H9 (cell line): ENCODE data around the gene SSRP1. TPM values are rescaled to one million over a fixed set of nuclear protein-coding genes. Genes with fewer than 3 reads are reported as not detected.

Experiments
- DNase-seq: peaks from one replicate; pipeline ENCODE4 v3.0.0-alpha.2; 2017
- H2AFZ ChIP-seq: one replicate; pipeline ENCODE4 v1.6.1; 2013; ENCODE audit warnings: mild to moderate bottlenecking, low read length, control low read depth, moderate library complexity
- H2AK5ac ChIP-seq: 2 replicates; pipeline ENCODE4 v1.6.1; 2013; ENCODE audit warnings: low read length, control low read depth, mixed read lengths; ENCODE audit not compliant: insufficient read length
- H2BK120ac ChIP-seq: one replicate; pipeline ENCODE4 v1.6.1; 2013; ENCODE audit warnings: low read depth, mild to moderate bottlenecking, low read length, control low read depth, inconsistent platforms; ENCODE audit not compliant: poor library complexity, severe bottlenecking
- H2BK12ac ChIP-seq: 2 replicates; pipeline ENCODE4 v1.6.1; 2013; ENCODE audit warnings: low read length, control low read depth, mixed read lengths, low read depth; ENCODE audit not compliant: insufficient read length
- H2BK15ac ChIP-seq: 2 replicates; pipeline ENCODE4 v1.6.1; 2013; ENCODE audit warnings: low read depth, low read length, control low read depth
- H2BK20ac ChIP-seq: one replicate; pipeline ENCODE4 v1.6.1; 2013; ENCODE audit warnings: low read depth, mild to moderate bottlenecking, low read length, control low read depth, inconsistent platforms; ENCODE audit not compliant: poor library complexity, severe bottlenecking
- H2BK5ac ChIP-seq: 2 replicates; pipeline ENCODE4 v1.6.1; 2013; ENCODE audit warnings: low read length, control low read depth, mixed read lengths; ENCODE audit not compliant: insufficient read length
- H3K14ac ChIP-seq: 2 replicates; pipeline ENCODE4 v1.6.1; 2013; ENCODE audit warnings: low read length, control low read depth; ENCODE audit not compliant: insufficient read depth
- H3K18ac ChIP-seq: 2 replicates; pipeline ENCODE4 v1.6.1; 2013; ENCODE audit warnings: low read depth, mild to moderate bottlenecking, mixed read lengths, low read length, control low read depth; ENCODE audit not compliant: insufficient read length
- H3K23ac ChIP-seq: 2 replicates; pipeline ENCODE4 v1.6.1; 2013; ENCODE audit warnings: low read length, control low read depth, mixed read lengths, low read depth; ENCODE audit not compliant: insufficient read length
- H3K23me2 ChIP-seq: 2 replicates; pipeline ENCODE4 v1.6.1; 2013; ENCODE audit warnings: low read depth, mild to moderate bottlenecking, mixed read lengths, low read length, control low read depth; ENCODE audit not compliant: insufficient read length, poor library complexity, severe bottlenecking
- H3K27ac ChIP-seq: 2 replicates; pipeline ENCODE4 v1.5.1; 2013; ENCODE audit warnings: low read length, control low read depth, mixed read lengths, low read depth; ENCODE audit not compliant: insufficient read length
- H3K27me3 ChIP-seq: 2 replicates; pipeline ENCODE4 v1.6.1; 2013; ENCODE audit warnings: low read length, control low read depth, inconsistent platforms; ENCODE audit not compliant: insufficient read depth
- H3K4ac ChIP-seq: 2 replicates; pipeline ENCODE4 v1.6.1; 2013; ENCODE audit warnings: low read depth, mild to moderate bottlenecking, control low read depth, inconsistent platforms, low read length, moderate library complexity
- H3K4me1 ChIP-seq: 2 replicates; pipeline ENCODE4 v1.6.1; 2013; ENCODE audit warnings: low read length, control low read depth, inconsistent platforms; ENCODE audit not compliant: insufficient read depth
- H3K4me2 ChIP-seq: 2 replicates; pipeline ENCODE4 v1.6.1; 2013; ENCODE audit warnings: low read length, control low read depth, mixed read lengths; ENCODE audit not compliant: insufficient read length, insufficient read depth
- H3K56ac ChIP-seq: 2 replicates; pipeline ENCODE4 v1.6.1; 2013; ENCODE audit warnings: low read depth, mild to moderate bottlenecking, mixed read lengths, low read length, control low read depth; ENCODE audit not compliant: insufficient read length
- H3K79me1 ChIP-seq: 2 replicates; pipeline ENCODE4 v1.6.1; 2013; ENCODE audit warnings: low read depth, mild to moderate bottlenecking, moderate library complexity, low read length, control low read depth, inconsistent platforms; ENCODE audit not compliant: insufficient read depth, poor library complexity, severe bottlenecking
- H3K79me2 ChIP-seq: 2 replicates; pipeline ENCODE4 v1.6.1; 2013; ENCODE audit warnings: low read length, control low read depth, inconsistent platforms; ENCODE audit not compliant: insufficient read depth
- H3K9ac ChIP-seq: 2 replicates; pipeline ENCODE4 v1.6.1; 2013; ENCODE audit warnings: low read length, control low read depth, mixed read lengths; ENCODE audit not compliant: insufficient read length; ENCODE audit errors: extremely low read depth
- H3K9me3 ChIP-seq: one replicate; pipeline ENCODE4 v1.6.1; 2013; ENCODE audit warnings: low read depth, low read length, inconsistent platforms; ENCODE audit not compliant: control insufficient read depth
- H3T11ph ChIP-seq: one replicate; pipeline ENCODE4 v1.6.1; 2013; ENCODE audit warnings: mild to moderate bottlenecking, low read length, control low read depth, inconsistent platforms
- H4K20me1 ChIP-seq: one replicate; pipeline ENCODE4 v1.6.1; 2013; ENCODE audit not compliant: control insufficient read depth, insufficient read length, insufficient read depth
- H4K5ac ChIP-seq: 2 replicates; pipeline ENCODE4 v1.6.1; 2013; ENCODE audit warnings: low read depth, mild to moderate bottlenecking, mixed read lengths, low read length, control low read depth; ENCODE audit not compliant: insufficient read length
- H4K8ac ChIP-seq: replicated peaks from 2 replicates; pipeline ENCODE4 v1.6.1; 2013; ENCODE audit warnings: low read length, control low read depth, mixed read lengths, low read depth; ENCODE audit not compliant: insufficient read length
- H4K91ac ChIP-seq: 2 replicates; pipeline ENCODE4 v1.6.1; 2013; ENCODE audit warnings: low read depth, mild to moderate bottlenecking, moderate library complexity, mixed read lengths, low read length, control low read depth; ENCODE audit not compliant: insufficient read length
- H3K27ac Mint-ChIP-seq, 3 experiments: 2 replicates in 2 of 3; 3 replicates in 1 of 3; pipeline ENCODE4 v1.8.0; 2020 to 2021; ENCODE audit warnings: mixed read lengths in 3 of 3, mild to moderate bottlenecking in 1 of 3, moderate library complexity in 1 of 3
- H3K27me3 Mint-ChIP-seq: 2 replicates; pipeline ENCODE4 v1.8.0; 2021; ENCODE audit warnings: low read depth, mild to moderate bottlenecking, moderate library complexity, mixed read lengths
- H3K36me3 Mint-ChIP-seq, 3 experiments: 2 replicates in 2 of 3; 3 replicates in 1 of 3; pipeline ENCODE4 v1.8.0; 2020 to 2021; ENCODE audit warnings: low read depth in 3 of 3, mixed read lengths in 3 of 3; ENCODE audit not compliant: insufficient read depth in 1 of 3
- H3K4me1 Mint-ChIP-seq, 2 experiments: 2 replicates each; pipeline ENCODE4 v1.8.0; 2020; ENCODE audit warnings: mixed read lengths in 2 of 2
- H3K4me3 Mint-ChIP-seq, 2 experiments: 2 replicates in 1 of 2; 3 replicates in 1 of 2; pipeline ENCODE4 v1.8.0; 2020 to 2021; ENCODE audit warnings: mild to moderate bottlenecking in 2 of 2, mixed read lengths in 2 of 2, moderate library complexity in 1 of 2
- H3K9me3 Mint-ChIP-seq, 2 experiments: 2 replicates in 1 of 2; 3 replicates in 1 of 2; pipeline ENCODE4 v1.8.0; 2020; ENCODE audit warnings: mild to moderate bottlenecking in 2 of 2, mixed read lengths in 2 of 2, moderate library complexity in 1 of 2
- WGBS: extraction: QIAGEN DNeasy Blood & Tissue Kit; methylation state at CpG from one replicate; pipeline ENCODE4 v1.1.7; 2013; ENCODE audit warnings: missing lambda C conversion rate, low lambda C conversion rate, mixed read lengths; ENCODE audit not compliant: insufficient read length; ENCODE audit errors: extremely low coverage; 5-methylcytosine and 5-hydroxymethylcytosine counted together
- total RNA-seq: library from RNA; stranded (reverse); gene quantifications from 2 replicates; pipeline ENCODE4 v1.2.1, GENCODE V29; 2021
- TF ChIP-seq, protein P1 (sequence below): fragments of 200-600 bp; sonication (generic); conservative IDR thresholded peaks from 3 replicates; pipeline ENCODE4 v1.8.0; 2021; ENCODE audit warnings: antibody characterized with exemption, mild to moderate bottlenecking

Gene SSRP1
- total RNA-seq, 1 experiment from 2014 or later = 202 TPM

DNA sequence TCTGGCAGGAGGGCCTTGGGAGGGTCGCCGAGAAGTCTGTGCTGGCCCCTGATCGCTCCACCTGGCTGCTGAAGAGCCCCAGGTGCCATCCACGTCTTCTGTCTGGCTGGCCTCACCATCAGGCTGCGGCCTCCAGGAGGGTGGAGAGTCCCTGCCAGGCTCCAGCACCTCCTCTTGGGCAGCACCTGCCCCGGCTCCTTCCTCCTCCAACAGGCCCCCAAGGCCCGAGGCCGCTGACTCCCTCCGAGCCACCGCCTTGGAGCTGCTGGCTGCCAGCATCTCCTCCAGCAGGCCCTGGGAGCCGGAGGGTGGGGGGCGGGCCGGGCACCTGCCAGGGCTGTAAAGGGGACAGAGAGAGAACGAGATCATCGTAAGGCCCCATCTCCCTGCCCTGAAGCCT is 33.2 kb downstream of the SSRP1 start:
- Mint-ChIP-seq H3K4me1 (peaks cover 13 to 24% of the 10 kb centered on the region in 2 experiments), H3K4me3 (no peak overlapping the region), H3K27ac (no peak overlapping the region), H3K9me3 (peaks cover 10 to 17% of the 10 kb centered on the region in 2 experiments), H3K36me3 (peaks cover 65 to 72% (median 67%) of the 10 kb centered on the region in 3 experiments), H3K27me3 (no peaks in the 10 kb centered on the region)
- WGBS = no CpG with 5 or more reads among the region's 15 CpGs
- Histone ChIP-seq H4K8ac (no peak overlapping the region), H4K5ac (no peak overlapping the region), H3K9ac (no peak overlapping the region), H4K91ac (no peak overlapping the region), H3K79me1 (no peaks in the 10 kb centered on the region), H3K56ac (no peak overlapping the region), H3K4me2 (no peak overlapping the region), H3K27ac (no peak overlapping the region), H2BK15ac (no peak overlapping the region), H3K4ac (no peak overlapping the region), H3K27me3 (no peaks in the 10 kb centered on the region), H4K20me1 (no peaks in the 10 kb centered on the region), H3K18ac (no peak overlapping the region), H2AFZ (no peak overlapping the region), H3K23ac (no peak overlapping the region), H3K23me2 (no peaks in the 10 kb centered on the region), H3T11ph (no peak overlapping the region), H3K9me3 (no peaks in the 10 kb centered on the region), H3K4me1 (no peaks in the 10 kb centered on the region), H2BK5ac (no peak overlapping the region), H3K14ac (no peak overlapping the region), H2BK20ac (no peak overlapping the region), H2BK12ac (no peak overlapping the region), H2AK5ac (no peak overlapping the region), H3K79me2 (peaks cover 5% of the 10 kb centered on the region; the same call in 1 of the 2 replicates), H2BK120ac (no peak overlapping the region)
- TF ChIP-seq, protein P1, sequence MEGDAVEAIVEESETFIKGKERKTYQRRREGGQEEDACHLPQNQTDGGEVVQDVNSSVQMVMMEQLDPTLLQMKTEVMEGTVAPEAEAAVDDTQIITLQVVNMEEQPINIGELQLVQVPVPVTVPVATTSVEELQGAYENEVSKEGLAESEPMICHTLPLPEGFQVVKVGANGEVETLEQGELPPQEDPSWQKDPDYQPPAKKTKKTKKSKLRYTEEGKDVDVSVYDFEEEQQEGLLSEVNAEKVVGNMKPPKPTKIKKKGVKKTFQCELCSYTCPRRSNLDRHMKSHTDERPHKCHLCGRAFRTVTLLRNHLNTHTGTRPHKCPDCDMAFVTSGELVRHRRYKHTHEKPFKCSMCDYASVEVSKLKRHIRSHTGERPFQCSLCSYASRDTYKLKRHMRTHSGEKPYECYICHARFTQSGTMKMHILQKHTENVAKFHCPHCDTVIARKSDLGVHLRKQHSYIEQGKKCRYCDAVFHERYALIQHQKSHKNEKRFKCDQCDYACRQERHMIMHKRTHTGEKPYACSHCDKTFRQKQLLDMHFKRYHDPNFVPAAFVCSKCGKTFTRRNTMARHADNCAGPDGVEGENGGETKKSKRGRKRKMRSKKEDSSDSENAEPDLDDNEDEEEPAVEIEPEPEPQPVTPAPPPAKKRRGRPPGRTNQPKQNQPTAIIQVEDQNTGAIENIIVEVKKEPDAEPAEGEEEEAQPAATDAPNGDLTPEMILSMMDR = no peak
- no peak for DNase-seq
